ENCODE measurements around the gene ZSWIM1.

The ZSWIM1 gene

GRCh38 chr20:45894797-45895196, 13.8 kb downstream of the ZSWIM1 start (continued):
- TF ChIP-seq CREB5 (CRISPR knock-in tag; IDR thresholded peaks at IDR 0.05; ENCODE audit: low read depth) (no peak), GLIS3 (CRISPR knock-in tag; IDR thresholded peaks at IDR 0.05) (no peak), RARB (CRISPR knock-in tag; IDR thresholded peaks at IDR 0.05) (no peak)

GRCh38 chr20:45896641-45897161, 15.7 kb downstream of the ZSWIM1 start:
- TF ChIP-seq TCF4 (CRISPR knock-in tag; IDR thresholded peaks at IDR 0.05; ENCODE audit: borderline replicate concordance) (no peak), CREB5 (CRISPR knock-in tag; IDR thresholded peaks at IDR 0.05; ENCODE audit: low read depth) (no peak), GLIS3 (CRISPR knock-in tag; IDR thresholded peaks at IDR 0.05) (no peak), CSRNP3 (CRISPR knock-in tag; IDR thresholded peaks at IDR 0.05) (no peak), ZNF8 (CRISPR knock-in tag; IDR thresholded peaks at IDR 0.05) (no peak), POU6F1 (CRISPR knock-in tag; IDR thresholded peaks at IDR 0.05; ENCODE audit: borderline replicate concordance, low read depth) (no peak), ZNF70 (CRISPR knock-in tag; IDR thresholded peaks at IDR 0.05) (no peak), TOX (CRISPR knock-in tag; IDR thresholded peaks at IDR 0.05; ENCODE audit: borderline replicate concordance) (no peak), ISL1 (CRISPR knock-in tag; IDR thresholded peaks at IDR 0.05) (no peak), CSDC2 (CRISPR knock-in tag; IDR thresholded peaks at IDR 0.05) (no peak), ARNTL (CRISPR knock-in tag; IDR thresholded peaks at IDR 0.05; ENCODE audit: borderline replicate concordance, low read depth) (no peak)

GRCh38 chr20:45897289-45897688, 16.3 kb downstream of the ZSWIM1 start:
- no peak for TF ChIP-seq ZNF8 (CRISPR knock-in tag; IDR thresholded peaks at IDR 0.05)
- TF ChIP-seq CREB5 (CRISPR knock-in tag; IDR thresholded peaks at IDR 0.05; ENCODE audit: low read depth): no peak
- no peak for TF ChIP-seq TSHZ2 (CRISPR knock-in tag; IDR thresholded peaks at IDR 0.05)
- no peak for TF ChIP-seq PPARA (CRISPR knock-in tag; IDR thresholded peaks at IDR 0.05; ENCODE audit: borderline replicate concordance)
- TF ChIP-seq ZNF565 (CRISPR knock-in tag; conservative IDR thresholded peaks at IDR 0.05; ENCODE audit: low read depth): no peak
- TF ChIP-seq ZFP30 (CRISPR knock-in tag; IDR thresholded peaks at IDR 0.05): no peak
- no peak for TF ChIP-seq ZNF70 (CRISPR knock-in tag; IDR thresholded peaks at IDR 0.05)

More at GRCh38 chr20:45896641-45897161, 15.7 kb downstream of the ZSWIM1 start:
- ATAC-seq: no peak

GRCh38 chr20:45897692-45898091, 16.7 kb downstream of the ZSWIM1 start:
- ATAC-seq: no peak
- TF ChIP-seq ESRRG (CRISPR knock-in tag; IDR thresholded peaks at IDR 0.05) (no peak), PPARA (CRISPR knock-in tag; IDR thresholded peaks at IDR 0.05; ENCODE audit: borderline replicate concordance) (no peak), ZNF8 (CRISPR knock-in tag; IDR thresholded peaks at IDR 0.05) (no peak), ZFP3 (CRISPR knock-in tag; IDR thresholded peaks at IDR 0.05) (no peak), ZNF70 (CRISPR knock-in tag; IDR thresholded peaks at IDR 0.05) (no peak), PATZ1 (CRISPR knock-in tag; IDR thresholded peaks at IDR 0.05; ENCODE audit: borderline replicate concordance) (no peak), BACH2 (CRISPR knock-in tag; IDR thresholded peaks at IDR 0.05; ENCODE audit: borderline replicate concordance) (no peak), CREB5 (CRISPR knock-in tag; IDR thresholded peaks at IDR 0.05; ENCODE audit: low read depth) (no peak), ARNTL (CRISPR knock-in tag; IDR thresholded peaks at IDR 0.05; ENCODE audit: borderline replicate concordance, low read depth) (no peak), POU6F1 (CRISPR knock-in tag; IDR thresholded peaks at IDR 0.05; ENCODE audit: borderline replicate concordance, low read depth) (no peak)

More at GRCh38 chr20:45897289-45897688, 16.3 kb downstream of the ZSWIM1 start:
- ATAC-seq: no peak
